C1 segment of cervical spinal cord (tissue), 14 donors: ENCODE data around the gene PTGS2.
"Not testable (repeated sequence)": the region's sequence is repeated elsewhere in the genome, so short reads cannot be mapped to it uniquely, and the experiment has no call there.

Source experiments
- DNase-seq, 14 donors: peaks; one replicate each; lab custom pipeline; 2025; lab: John Stamatoyannopoulos, UW

Gene PTGS2

GRCh38 chr1:186670297-186671135 lies 9.7 kb downstream of the PTGS2 start:
- DNase-seq = no peak

DNA sequence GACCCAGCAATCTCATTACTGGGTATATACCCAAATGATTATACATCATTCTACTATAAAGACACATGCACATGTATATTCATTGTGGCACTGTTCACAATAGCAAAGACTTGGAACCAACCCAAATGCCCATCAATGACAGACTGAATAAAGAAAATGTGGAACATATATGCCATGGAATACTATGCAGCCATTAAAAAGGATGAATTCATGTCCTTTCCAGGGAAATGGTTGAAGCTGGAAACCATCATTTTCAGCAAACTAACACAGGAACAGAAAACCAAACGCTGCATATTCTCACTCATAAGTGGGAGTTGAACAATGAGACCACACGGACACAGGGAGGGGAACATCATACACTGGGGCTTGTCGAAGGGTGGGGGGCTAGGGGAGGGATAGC lies 10.4 kb downstream of the PTGS2 start:
- not testable (repeated sequence) for DNase-seq

DNA sequence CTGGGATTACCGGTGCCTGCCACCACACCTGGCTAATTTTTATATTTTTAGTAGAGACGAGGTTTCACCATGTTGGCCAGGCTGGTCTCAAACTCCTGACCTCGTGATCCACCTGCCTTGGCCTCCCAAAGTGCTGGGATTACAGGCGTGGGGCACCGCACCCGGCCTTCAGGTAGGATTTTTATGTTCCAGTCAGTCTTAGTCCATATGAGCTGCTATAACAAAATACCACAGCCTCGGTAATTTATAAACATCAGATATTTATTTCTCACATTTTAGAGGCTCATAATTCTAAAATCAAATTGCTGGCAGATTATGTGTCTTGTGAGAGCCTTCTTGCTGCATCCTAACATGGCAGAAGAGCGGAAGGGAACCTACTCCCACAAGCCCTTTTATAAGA lies 16.0 kb downstream of the PTGS2 start:
- not testable (repeated sequence) for DNase-seq

GRCh38 chr1:186662752-186663151 lies 17.5 kb downstream of the PTGS2 start:
- no peak for DNase-seq

GRCh38 chr1:186659890-186660341 lies 20.3 kb downstream of the PTGS2 start:
- no peak for DNase-seq

DNA sequence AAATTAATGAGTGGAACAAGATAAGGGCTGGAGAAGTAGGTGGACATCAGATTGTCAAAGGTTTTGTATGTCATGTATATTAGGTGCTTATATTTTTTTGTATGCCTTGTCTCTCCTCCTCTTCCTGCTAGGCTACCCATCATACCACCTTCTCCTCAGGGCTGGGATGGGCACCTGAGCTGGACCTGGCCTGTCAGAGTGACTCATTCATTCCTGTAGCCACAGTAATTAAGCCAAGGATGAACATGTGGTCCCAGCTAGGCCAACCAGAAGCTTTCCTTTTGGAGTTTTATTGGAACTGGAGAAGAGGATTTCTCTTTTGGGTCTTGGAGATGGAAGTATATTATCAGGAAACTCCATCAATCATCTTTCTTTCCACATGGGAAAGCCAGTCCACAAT lies 21.2 kb downstream of the PTGS2 start:
- DNase-seq = no peak

- DNase-seq = no peak
These were observed 22.7 kb downstream of the PTGS2 start for GRCh38 chr1:186657481-186657880.

DNA sequence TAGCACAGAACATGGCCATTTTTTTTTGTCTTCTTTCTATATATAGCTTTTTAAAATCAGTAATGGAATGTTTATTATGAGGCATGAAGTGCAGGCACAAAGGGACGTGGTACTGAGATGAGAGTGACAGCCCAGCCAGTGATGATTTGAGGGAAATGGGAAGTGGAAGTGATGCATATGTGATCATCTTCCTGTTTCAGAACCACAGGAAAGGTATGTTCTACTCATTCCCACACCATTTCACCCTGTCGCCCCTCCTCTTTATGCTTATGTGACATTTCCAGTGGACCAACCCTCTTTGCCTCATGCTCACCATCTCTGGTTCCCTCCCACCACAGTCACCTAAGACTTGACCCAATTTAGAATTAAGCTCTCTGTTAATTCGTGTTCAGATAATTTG lies 24.3 kb downstream of the PTGS2 start:
- no peak for DNase-seq

- DNase-seq = no peak
These were observed 25.5 kb downstream of the PTGS2 start for GRCh38 chr1:186654741-186655140.

DNA sequence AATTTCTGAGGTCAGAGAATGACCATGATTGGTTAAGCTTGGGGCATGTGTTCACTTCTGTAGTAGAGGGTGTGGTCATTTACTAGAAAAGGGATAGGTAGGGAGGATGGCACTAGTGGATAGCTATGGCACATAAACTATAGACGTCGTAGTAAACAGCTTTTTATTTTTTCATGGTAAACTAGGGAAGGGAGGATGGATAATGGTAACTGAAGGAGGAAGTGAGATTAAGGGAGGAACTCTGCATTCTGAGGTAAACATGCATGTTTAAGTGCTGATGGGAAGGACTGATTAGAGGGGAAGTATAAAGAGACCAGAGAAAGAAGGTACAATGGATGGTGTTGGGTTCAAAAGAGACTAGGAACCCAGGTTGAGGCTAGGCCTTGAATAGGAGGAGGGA lies 26.9 kb downstream of the PTGS2 start:
- DNase-seq = no peak

- no peak for DNase-seq
These were observed 31.6 kb downstream of the PTGS2 start for GRCh38 chr1:186648613-186649012.

GRCh38 chr1:186647985-186648384 lies 32.2 kb downstream of the PTGS2 start:
- not testable (repeated sequence) for DNase-seq

DNA sequence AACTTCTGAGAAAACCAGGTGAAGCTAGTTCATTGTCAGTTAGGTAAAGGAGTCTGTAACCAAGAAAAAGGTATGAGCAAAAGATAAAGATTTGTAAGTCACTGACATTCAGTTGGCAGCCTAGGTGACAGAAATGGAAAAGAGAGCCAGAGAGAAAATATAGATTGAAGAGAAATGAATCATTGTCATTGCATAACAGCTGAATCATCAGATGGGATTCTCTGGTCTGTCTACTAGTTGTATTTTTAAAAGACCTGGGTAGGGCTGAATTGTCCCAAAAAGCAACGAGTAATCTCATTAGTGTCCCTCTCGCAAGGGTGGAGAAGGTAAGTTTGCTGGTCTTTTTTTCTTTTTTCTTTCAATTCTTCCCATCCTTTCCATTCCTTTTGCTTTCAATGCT lies 36.6 kb downstream of the PTGS2 start:
- no peak for DNase-seq

GRCh38 chr1:186637567-186637966 lies 42.7 kb downstream of the PTGS2 start:
- DNase-seq = not testable (repeated sequence)

DNA sequence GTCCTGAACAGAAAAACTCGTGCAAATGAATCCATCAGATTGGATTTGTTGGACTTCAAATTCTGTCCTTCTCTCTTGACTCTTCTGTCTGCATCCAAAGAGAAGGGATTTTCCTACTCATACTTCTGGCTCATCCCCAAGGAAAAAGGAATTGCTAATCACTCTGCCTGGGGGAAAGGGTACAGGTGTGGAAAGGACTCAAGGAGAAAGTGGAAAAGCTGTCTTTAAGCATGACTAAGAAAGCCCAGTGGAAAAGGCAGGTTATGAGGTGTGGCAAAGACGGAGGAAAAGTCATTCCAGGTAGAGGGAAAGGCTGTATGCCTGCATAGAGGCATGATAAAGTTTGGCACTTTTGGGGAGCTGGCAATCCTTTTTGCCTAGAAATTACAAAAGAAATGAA lies 43.4 kb downstream of the PTGS2 start:
- no peak for DNase-seq

- no peak for DNase-seq
These were observed 45.7 kb downstream of the PTGS2 start for GRCh38 chr1:186634511-186634910.

GRCh38 chr1:186633116-186633515 lies 47.1 kb downstream of the PTGS2 start:
- DNase-seq = no peak

GRCh38 chr1:186629341-186629740 lies 50.9 kb downstream of the PTGS2 start:
- DNase-seq = no peak

GRCh38 chr1:186628910-186629309 lies 51.3 kb downstream of the PTGS2 start:
- DNase-seq = no peak

DNA sequence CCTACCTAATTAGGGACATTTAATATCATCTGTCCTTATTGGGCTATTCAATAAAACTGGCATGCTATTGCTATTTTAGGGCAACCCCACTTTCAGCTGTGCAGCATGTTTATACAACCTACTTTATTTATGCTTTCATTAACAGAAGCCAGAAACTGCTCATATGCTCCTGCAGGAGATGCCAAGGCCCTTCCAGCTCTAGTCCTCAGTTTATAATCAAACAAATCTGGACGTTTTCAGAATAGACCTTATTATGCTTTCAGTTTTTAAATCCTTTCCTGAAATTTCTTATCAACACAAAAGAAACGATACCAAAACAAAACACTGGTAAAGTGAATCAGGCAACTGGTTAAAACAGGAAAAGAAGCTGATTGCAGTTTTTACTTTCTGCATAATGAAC lies 53.2 kb downstream of the PTGS2 start:
- no peak for DNase-seq

- no peak for DNase-seq
These were observed 53.8 kb downstream of the PTGS2 start for GRCh38 chr1:186626356-186626932.

DNA sequence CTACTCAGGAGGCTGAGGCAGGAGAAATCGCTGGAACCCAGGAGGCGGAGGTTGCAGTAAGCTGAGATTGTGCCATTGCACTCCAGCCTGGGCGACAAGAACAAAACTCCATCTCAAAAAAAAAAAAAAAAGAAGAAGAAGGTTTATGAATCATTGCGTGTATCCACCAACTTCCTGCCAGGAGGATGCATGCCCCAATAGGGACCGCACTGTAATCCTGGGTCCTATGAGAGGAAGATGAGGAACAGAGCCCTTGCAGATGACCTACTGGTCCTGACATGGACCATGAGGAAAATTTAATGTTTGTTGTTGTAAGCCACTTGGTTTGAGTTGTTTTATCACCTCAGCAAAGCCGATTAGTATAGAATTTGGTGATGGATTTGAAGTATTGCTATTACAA lies 56.7 kb downstream of the PTGS2 start:
- DNase-seq = no peak
